ENCODE data around the gene FER.

Gene FER

DNA sequence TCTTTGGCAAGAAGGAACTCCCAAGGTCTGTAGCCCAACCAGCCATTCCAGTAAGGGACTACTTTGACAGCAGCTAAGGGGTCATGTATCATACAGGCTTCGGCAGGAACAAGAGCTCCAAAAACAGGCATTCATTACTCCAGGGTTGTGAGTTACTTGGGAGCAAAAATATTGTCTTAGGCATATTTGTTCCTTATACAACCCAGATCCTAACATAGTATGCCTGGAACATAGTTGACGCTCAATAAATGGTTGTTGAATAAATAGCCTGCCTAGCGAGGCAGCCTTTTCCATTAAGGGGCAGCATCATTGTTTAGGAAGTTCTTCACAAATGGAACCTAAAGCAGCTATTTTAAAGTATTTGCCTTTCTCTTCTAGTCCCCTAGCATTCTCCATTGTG is 35.8 kb upstream of the FER start:
- peaks cover 9% of the 10 kb centered on the region for H3K4me1 Mint-ChIP-seq
- no peak overlapping the region for H3K27ac Mint-ChIP-seq
- TF ChIP-seq, protein P1, sequence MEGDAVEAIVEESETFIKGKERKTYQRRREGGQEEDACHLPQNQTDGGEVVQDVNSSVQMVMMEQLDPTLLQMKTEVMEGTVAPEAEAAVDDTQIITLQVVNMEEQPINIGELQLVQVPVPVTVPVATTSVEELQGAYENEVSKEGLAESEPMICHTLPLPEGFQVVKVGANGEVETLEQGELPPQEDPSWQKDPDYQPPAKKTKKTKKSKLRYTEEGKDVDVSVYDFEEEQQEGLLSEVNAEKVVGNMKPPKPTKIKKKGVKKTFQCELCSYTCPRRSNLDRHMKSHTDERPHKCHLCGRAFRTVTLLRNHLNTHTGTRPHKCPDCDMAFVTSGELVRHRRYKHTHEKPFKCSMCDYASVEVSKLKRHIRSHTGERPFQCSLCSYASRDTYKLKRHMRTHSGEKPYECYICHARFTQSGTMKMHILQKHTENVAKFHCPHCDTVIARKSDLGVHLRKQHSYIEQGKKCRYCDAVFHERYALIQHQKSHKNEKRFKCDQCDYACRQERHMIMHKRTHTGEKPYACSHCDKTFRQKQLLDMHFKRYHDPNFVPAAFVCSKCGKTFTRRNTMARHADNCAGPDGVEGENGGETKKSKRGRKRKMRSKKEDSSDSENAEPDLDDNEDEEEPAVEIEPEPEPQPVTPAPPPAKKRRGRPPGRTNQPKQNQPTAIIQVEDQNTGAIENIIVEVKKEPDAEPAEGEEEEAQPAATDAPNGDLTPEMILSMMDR (IDR thresholded peaks at IDR 0.05; ENCODE audit: unreplicated experiment in 3 of 3) = no peak
- no peak overlapping the region for H3K4me3 Mint-ChIP-seq
- no peaks in the 10 kb centered on the region for H3K9me3 Mint-ChIP-seq
- no peaks in the 10 kb centered on the region for H3K36me3 Mint-ChIP-seq (ENCODE audit: low read depth)
- no peaks in the 10 kb centered on the region for H3K27me3 Mint-ChIP-seq (ENCODE audit: low read depth)

DNA sequence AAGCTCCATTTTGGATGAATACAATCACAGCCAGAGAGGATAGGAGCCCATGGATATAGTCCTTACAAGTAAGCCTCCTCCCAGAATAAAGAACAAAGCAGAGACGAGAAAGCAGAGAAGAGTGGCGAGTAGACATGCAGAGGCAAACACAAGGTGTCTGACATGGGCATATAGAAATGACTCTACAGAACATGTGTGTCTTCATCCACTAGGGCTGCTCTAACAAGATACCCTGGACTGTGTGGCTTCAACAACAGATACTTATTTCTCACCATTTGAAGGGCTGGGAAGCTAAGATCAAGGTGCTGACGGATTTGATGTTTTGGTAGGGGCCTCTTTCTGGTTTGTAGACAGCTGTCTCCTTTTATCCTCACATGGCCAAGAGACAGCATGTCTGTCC is 32.3 kb upstream of the FER start:
- H3K9me3 Mint-ChIP-seq = no peaks in the 10 kb centered on the region
- H3K4me1 Mint-ChIP-seq = peaks cover 9% of the 10 kb centered on the region
- H3K27me3 Mint-ChIP-seq (ENCODE audit: low read depth) = no peaks in the 10 kb centered on the region
- TF ChIP-seq, protein P1 (IDR thresholded peaks at IDR 0.05; ENCODE audit: unreplicated experiment in 3 of 3) = no peak
- H3K36me3 Mint-ChIP-seq (ENCODE audit: low read depth) = no peaks in the 10 kb centered on the region
- H3K4me3 Mint-ChIP-seq = no peak overlapping the region
- H3K27ac Mint-ChIP-seq = no peak overlapping the region

DNA sequence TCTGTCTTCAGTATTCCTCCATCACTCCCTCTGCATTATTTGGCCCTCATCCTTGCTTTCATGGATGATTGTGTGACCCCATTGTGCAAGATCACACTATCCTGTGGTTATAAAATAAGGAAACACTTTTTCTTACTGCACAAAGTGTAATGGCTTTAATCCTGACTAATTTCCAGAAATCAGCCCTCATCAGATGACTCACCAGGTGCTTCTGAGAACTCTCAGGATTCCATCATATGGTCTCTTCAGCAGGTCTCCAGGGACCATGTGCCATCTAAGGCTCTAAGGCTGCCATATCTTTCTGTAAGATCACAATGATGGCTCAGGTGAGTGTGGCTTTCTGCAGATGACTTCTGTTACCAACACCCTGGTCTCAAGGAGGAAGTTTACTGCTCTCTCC is 27.3 kb upstream of the FER start:
- Mint-ChIP-seq H3K27me3 (ENCODE audit: low read depth) (no peaks in the 10 kb centered on the region), H3K4me1 (peaks cover 5% of the 10 kb centered on the region), H3K36me3 (ENCODE audit: low read depth) (no peaks in the 10 kb centered on the region), H3K4me3 (no peak overlapping the region), H3K9me3 (no peaks in the 10 kb centered on the region), H3K27ac (no peak overlapping the region)
- TF ChIP-seq, protein P1 (IDR thresholded peaks at IDR 0.05; ENCODE audit: unreplicated experiment in 3 of 3) = no peak

DNA sequence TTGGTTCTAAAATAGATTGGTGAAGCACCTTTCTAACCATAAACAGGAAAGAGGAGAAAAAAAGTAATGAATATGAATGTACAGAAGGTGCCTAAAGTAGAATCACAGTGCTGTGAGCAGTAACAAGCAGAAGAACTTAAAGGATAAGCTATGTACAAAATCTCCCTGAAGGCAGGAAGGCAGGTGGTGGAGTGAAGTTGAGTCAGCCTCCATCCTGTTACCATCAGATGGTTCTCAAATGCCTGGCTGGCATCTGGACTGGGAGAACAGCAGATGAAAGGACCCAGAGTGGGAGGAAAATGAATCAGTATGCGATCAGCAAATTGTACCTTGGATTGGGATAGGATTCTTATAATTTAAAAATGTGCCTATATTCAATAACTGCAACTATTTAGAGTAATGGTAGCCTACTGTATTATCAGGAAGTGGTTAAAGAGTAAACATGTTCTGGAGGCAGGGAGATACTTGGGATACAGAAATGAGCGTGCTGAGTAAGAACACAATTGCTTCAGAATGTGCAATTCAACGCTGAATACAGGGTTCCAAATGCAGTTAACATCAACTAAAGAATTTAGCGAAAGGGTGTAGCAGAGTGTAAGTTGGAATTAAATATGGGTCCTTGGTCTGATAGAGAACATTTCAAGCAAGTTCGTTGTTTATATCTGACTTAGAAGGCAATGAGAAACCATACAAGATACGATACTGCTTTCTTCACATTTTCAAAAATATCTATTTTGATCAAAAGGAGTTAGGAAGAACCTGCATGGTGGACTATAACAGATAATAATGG is 21.1 kb upstream of the FER start:
- TF ChIP-seq, protein P1 (IDR thresholded peaks at IDR 0.05; ENCODE audit: unreplicated experiment in 3 of 3) = no peak
- Mint-ChIP-seq H3K4me3 (peak overlapping the region; percentile 81 to 95 (median 93)), H3K27ac (peak overlapping the region; percentile 97 to 99 (median 97)), H3K27me3 (ENCODE audit: low read depth) (no peaks in the 10 kb centered on the region), H3K9me3 (no peaks in the 10 kb centered on the region), H3K4me1 (peaks cover 26% of the 10 kb centered on the region), H3K36me3 (ENCODE audit: low read depth) (no peaks in the 10 kb centered on the region)

DNA sequence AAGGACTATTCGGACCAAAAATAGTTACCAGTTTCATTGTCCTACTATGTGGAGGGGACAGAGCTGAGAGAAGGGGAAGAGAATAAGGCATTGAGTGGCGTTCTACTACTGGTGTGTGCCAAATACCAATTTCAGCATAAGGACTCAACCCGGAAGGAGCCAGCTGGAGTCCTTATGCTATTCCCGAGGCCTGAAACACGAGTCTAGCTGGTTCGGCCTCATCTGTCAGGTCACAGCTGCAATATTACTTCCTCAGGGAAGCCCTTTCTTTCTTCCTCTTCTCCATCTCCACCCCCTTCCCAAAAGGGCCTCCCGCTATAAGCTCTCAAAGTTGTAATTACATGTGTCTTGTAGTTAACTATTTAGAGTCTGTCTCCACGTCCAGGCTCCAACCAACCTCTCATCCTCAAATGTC is 20.5 kb upstream of the FER start:
- Mint-ChIP-seq H3K27ac (peak overlapping the region; percentile 97 to 99 (median 97)), H3K4me3 (peak overlapping the region; percentile 81 to 95 (median 93)), H3K4me1 (peaks cover 26% of the 10 kb centered on the region), H3K9me3 (no peaks in the 10 kb centered on the region), H3K27me3 (ENCODE audit: low read depth) (no peaks in the 10 kb centered on the region), H3K36me3 (ENCODE audit: low read depth) (no peaks in the 10 kb centered on the region)
- TF ChIP-seq, protein P1 (IDR thresholded peaks at IDR 0.05; ENCODE audit: unreplicated experiment in 3 of 3) = no peak
